Measurements from ENCODE around the gene LCA5L. TPM values are rescaled to one million over a fixed set of nuclear protein-coding genes. Genes with fewer than 3 reads are reported as not detected.

LCA5L gene
- total and polyA plus RNA-seq, 2 of the 13 experiments (the other 11 are each of a cell fraction or from before 2014, with no cell fraction given), result 0.13 to 0.55 TPM

DNA sequence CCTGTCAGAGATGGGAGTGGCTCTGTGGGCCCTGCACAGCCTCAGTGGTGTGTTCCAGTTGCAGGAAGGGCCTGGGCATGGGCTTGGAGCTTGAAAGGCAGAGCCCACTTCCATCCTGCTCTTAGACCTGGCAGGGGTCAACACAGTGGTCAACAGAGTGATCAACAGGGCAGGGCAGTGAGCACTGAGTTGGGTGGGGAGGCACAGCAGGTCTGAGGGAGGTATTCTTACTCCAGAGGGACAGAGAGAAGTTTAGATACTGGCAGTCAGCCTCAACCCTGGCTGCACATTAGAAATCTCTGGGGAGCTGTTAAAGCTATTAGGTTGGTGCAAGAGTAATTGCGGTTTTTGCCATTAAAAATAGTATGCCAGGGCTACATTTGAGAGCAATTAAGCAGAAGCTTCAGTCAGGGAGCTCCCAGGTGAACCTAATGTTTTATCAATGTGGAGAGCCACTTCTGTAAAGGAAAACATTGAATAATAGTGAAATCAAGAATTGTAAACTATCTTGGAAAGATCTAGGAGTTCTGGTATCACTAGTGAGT is 43.9 kb upstream of the LCA5L start:
- WGBS (ENCODE audit: low lambda C conversion rate), result 5% methylated on average over 1 of the region's 1 CpG
- TF ChIP-seq, protein P1, sequence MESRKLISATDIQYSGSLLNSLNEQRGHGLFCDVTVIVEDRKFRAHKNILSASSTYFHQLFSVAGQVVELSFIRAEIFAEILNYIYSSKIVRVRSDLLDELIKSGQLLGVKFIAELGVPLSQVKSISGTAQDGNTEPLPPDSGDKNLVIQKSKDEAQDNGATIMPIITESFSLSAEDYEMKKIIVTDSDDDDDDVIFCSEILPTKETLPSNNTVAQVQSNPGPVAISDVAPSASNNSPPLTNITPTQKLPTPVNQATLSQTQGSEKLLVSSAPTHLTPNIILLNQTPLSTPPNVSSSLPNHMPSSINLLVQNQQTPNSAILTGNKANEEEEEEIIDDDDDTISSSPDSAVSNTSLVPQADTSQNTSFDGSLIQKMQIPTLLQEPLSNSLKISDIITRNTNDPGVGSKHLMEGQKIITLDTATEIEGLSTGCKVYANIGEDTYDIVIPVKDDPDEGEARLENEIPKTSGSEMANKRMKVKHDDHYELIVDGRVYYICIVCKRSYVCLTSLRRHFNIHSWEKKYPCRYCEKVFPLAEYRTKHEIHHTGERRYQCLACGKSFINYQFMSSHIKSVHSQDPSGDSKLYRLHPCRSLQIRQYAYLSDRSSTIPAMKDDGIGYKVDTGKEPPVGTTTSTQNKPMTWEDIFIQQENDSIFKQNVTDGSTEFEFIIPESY (CRISPR knock-in tag; IDR thresholded peaks at IDR 0.05), result no peak
- TF ChIP-seq ZNF563 (CRISPR knock-in tag; IDR thresholded peaks at IDR 0.05) (no peak), LCORL (IDR thresholded peaks at IDR 0.05) (no peak), LCORL (CRISPR knock-in tag; IDR thresholded peaks at IDR 0.05) (no peak), FOXP1 (IDR thresholded peaks at IDR 0.05) (no peak), FOXP1 (CRISPR knock-in tag; IDR thresholded peaks at IDR 0.05) (no peak), KDM1A (CRISPR knock-in tag; IDR thresholded peaks at IDR 0.05) (no peak), HMG20B (CRISPR knock-in tag; conservative IDR thresholded peaks at IDR 0.05) (no peak), ZMYM4 (CRISPR knock-in tag; IDR thresholded peaks at IDR 0.05) (no peak), ZKSCAN8 (CRISPR knock-in tag; IDR thresholded peaks at IDR 0.05; ENCODE audit: borderline replicate concordance) (no peak)
- TF ChIP-seq, protein P2, sequence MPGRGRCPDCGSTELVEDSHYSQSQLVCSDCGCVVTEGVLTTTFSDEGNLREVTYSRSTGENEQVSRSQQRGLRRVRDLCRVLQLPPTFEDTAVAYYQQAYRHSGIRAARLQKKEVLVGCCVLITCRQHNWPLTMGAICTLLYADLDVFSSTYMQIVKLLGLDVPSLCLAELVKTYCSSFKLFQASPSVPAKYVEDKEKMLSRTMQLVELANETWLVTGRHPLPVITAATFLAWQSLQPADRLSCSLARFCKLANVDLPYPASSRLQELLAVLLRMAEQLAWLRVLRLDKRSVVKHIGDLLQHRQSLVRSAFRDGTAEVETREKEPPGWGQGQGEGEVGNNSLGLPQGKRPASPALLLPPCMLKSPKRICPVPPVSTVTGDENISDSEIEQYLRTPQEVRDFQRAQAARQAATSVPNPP (CRISPR knock-in tag; IDR thresholded peaks at IDR 0.05), result no peak
- TF ChIP-seq, protein P3, sequence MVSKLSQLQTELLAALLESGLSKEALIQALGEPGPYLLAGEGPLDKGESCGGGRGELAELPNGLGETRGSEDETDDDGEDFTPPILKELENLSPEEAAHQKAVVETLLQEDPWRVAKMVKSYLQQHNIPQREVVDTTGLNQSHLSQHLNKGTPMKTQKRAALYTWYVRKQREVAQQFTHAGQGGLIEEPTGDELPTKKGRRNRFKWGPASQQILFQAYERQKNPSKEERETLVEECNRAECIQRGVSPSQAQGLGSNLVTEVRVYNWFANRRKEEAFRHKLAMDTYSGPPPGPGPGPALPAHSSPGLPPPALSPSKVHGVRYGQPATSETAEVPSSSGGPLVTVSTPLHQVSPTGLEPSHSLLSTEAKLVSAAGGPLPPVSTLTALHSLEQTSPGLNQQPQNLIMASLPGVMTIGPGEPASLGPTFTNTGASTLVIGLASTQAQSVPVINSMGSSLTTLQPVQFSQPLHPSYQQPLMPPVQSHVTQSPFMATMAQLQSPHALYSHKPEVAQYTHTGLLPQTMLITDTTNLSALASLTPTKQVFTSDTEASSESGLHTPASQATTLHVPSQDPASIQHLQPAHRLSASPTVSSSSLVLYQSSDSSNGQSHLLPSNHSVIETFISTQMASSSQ (IDR thresholded peaks at IDR 0.05; ENCODE audit: low read depth), result no peak
- TF ChIP-seq, protein P3 (CRISPR knock-in tag; IDR thresholded peaks at IDR 0.05; ENCODE audit: borderline replicate concordance), result no peak
- TF ChIP-seq, protein P4, sequence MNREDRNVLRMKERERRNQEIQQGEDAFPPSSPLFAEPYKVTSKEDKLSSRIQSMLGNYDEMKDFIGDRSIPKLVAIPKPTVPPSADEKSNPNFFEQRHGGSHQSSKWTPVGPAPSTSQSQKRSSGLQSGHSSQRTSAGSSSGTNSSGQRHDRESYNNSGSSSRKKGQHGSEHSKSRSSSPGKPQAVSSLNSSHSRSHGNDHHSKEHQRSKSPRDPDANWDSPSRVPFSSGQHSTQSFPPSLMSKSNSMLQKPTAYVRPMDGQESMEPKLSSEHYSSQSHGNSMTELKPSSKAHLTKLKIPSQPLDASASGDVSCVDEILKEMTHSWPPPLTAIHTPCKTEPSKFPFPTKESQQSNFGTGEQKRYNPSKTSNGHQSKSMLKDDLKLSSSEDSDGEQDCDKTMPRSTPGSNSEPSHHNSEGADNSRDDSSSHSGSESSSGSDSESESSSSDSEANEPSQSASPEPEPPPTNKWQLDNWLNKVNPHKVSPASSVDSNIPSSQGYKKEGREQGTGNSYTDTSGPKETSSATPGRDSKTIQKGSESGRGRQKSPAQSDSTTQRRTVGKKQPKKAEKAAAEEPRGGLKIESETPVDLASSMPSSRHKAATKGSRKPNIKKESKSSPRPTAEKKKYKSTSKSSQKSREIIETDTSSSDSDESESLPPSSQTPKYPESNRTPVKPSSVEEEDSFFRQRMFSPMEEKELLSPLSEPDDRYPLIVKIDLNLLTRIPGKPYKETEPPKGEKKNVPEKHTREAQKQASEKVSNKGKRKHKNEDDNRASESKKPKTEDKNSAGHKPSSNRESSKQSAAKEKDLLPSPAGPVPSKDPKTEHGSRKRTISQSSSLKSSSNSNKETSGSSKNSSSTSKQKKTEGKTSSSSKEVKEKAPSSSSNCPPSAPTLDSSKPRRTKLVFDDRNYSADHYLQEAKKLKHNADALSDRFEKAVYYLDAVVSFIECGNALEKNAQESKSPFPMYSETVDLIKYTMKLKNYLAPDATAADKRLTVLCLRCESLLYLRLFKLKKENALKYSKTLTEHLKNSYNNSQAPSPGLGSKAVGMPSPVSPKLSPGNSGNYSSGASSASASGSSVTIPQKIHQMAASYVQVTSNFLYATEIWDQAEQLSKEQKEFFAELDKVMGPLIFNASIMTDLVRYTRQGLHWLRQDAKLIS (CRISPR knock-in tag; IDR thresholded peaks at IDR 0.05), result no peak

More for the DNA sequence above, 43.9 kb upstream of the LCA5L start:
- H3K36me3 ChIP-seq (replicated peaks in 1 of 2; ENCODE audit: control insufficient read depth in 1 of 2, insufficient read depth in 2 of 2, low read length in 2 of 2), result no peaks in the 10 kb centered on the region
- POLR2A ChIA-PET, result no interaction called here
- DNase-seq (ENCODE audit: low spot score) (no peak), FAIRE-seq (no peak), ATAC-seq (no peak)
- H3K27me3 ChIP-seq (ENCODE audit: control insufficient read depth in 1 of 2, insufficient read depth in 2 of 2, low read length in 2 of 2), result no peaks in the 10 kb centered on the region
- no TSS peak for BruUV-seq (replicated peaks)
- H3K27ac ChIP-seq (ENCODE audit: extremely low read length, insufficient read depth, low read length), result no peak overlapping the region
- intact Hi-C loops (cut with micrococcal nuclease; ENCODE audit: unreplicated experiment) (no loop called here), in situ Hi-C loops (cut with HindIII; ENCODE audit: extremely low pct_ligation_motif_present, low pct_unique_long_range_greater_than_20kb) (no loop called here)
- no peak overlapping the region for H3K4me2 ChIP-seq (ENCODE audit: low read depth, low read length)
- CTCF ChIA-PET (ENCODE audit: low intra/inter-chr PET ratio, low total read pairs), result no interaction called here
- H2AFZ ChIP-seq (ENCODE audit: low read length), result no peak overlapping the region
- no peaks in the 10 kb centered on the region for H4K20me1 ChIP-seq (ENCODE audit: insufficient read depth, low read length)
- H3K9ac ChIP-seq (ENCODE audit: insufficient read depth, low read depth, low read length), result no peak overlapping the region
- H3K9me3 ChIP-seq (ENCODE audit: low read length), result no peaks in the 10 kb centered on the region
- H3K79me2 ChIP-seq (ENCODE audit: insufficient read depth, low read length), result no peaks in the 10 kb centered on the region
- H3K4me3 ChIP-seq (replicated peaks in 1 of 3; ENCODE audit: insufficient read depth in 1 of 3, low read depth in 2 of 3, low read length in 3 of 3), result no peak overlapping the region
- peaks cover 5% of the 10 kb centered on the region; the same call in 1 of the 2 replicates for H3K4me1 ChIP-seq (ENCODE audit: insufficient read depth, low read length)
